HS-5 (cell line): ENCODE results near the gene PEX5L.
"Not testable (repeated sequence)": the region's sequence is repeated elsewhere in the genome, so short reads cannot be mapped to it uniquely, and the experiment has no call there.

Experiments used
- DNase-seq: peaks from one replicate; pipeline ENCODE4 v3.0.0-alpha.2; 2012; ENCODE audit warnings: low read depth

PEX5L gene

GRCh38 chr3:179837374-179837773 lies 199.4 kb downstream of the PEX5L start:
- no peak for DNase-seq

- no peak for DNase-seq
Measured at GRCh38 chr3:179833294-179833693, 203.4 kb downstream of the PEX5L start.

GRCh38 chr3:179832333-179832854 lies 204.3 kb downstream of the PEX5L start:
- no peak for DNase-seq

GRCh38 chr3:179829401-179829800 lies 207.3 kb downstream of the PEX5L start:
- no peak for DNase-seq

GRCh38 chr3:179828738-179829137 lies 208.0 kb downstream of the PEX5L start:
- no peak for DNase-seq

GRCh38 chr3:179826247-179826637 lies 210.5 kb downstream of the PEX5L start:
- DNase-seq, result no peak

GRCh38 chr3:179825527-179826246 lies 211.1 kb downstream of the PEX5L start:
- no peak for DNase-seq

GRCh38 chr3:179822296-179822695 lies 214.4 kb downstream of the PEX5L start:
- DNase-seq, result no peak

GRCh38 chr3:179819379-179819778 lies 217.4 kb downstream of the PEX5L start:
- no peak for DNase-seq

GRCh38 chr3:179812096-179812382 lies 224.7 kb downstream of the PEX5L start:
- no peak for DNase-seq

GRCh38 chr3:179811321-179812095 lies 225.2 kb downstream of the PEX5L start:
- DNase-seq, result peak; percentile 45

- DNase-seq, result no peak
Measured at GRCh38 chr3:179809639-179810038, 227.1 kb downstream of the PEX5L start.

- no peak for DNase-seq
Measured at GRCh38 chr3:179807588-179807987, 229.1 kb downstream of the PEX5L start.

GRCh38 chr3:179806177-179806576 lies 230.6 kb downstream of the PEX5L start:
- no peak for DNase-seq

GRCh38 chr3:179801856-179802255 lies 234.9 kb downstream of the PEX5L start:
- DNase-seq, result no peak

- peak; percentile 75 for DNase-seq
Measured at GRCh38 chr3:179801263-179801662, 235.5 kb downstream of the PEX5L start.

- DNase-seq, result no peak
Measured at GRCh38 chr3:179797192-179797591, 239.5 kb downstream of the PEX5L start.

GRCh38 chr3:179796421-179796820 lies 240.3 kb downstream of the PEX5L start:
- DNase-seq, result no peak

GRCh38 chr3:179794355-179794754 lies 242.4 kb downstream of the PEX5L start:
- no peak for DNase-seq

- no peak for DNase-seq
Measured at GRCh38 chr3:179791793-179792192, 244.9 kb downstream of the PEX5L start.

- DNase-seq, result no peak
Measured at GRCh38 chr3:179788996-179789395, 247.7 kb downstream of the PEX5L start.

- not testable (repeated sequence) for DNase-seq
Measured at GRCh38 chr3:179782841-179783240, 253.9 kb downstream of the PEX5L start.

- no peak for DNase-seq
Measured at GRCh38 chr3:179775416-179776122, 261.2 kb downstream of the PEX5L start.
